NCI-H2227 treated with DMSO at 0.1 percent for 48 hours (cell line): ENCODE data around the gene INPP4B.
"Not testable (repeated sequence)": the region's sequence is repeated elsewhere in the genome, so short reads cannot be mapped to it uniquely, and the experiment has no call there.

Experiments
- DNase-seq: peaks from one replicate; lab custom pipeline; 2025; lab: John Stamatoyannopoulos, UW

The INPP4B gene

DNA sequence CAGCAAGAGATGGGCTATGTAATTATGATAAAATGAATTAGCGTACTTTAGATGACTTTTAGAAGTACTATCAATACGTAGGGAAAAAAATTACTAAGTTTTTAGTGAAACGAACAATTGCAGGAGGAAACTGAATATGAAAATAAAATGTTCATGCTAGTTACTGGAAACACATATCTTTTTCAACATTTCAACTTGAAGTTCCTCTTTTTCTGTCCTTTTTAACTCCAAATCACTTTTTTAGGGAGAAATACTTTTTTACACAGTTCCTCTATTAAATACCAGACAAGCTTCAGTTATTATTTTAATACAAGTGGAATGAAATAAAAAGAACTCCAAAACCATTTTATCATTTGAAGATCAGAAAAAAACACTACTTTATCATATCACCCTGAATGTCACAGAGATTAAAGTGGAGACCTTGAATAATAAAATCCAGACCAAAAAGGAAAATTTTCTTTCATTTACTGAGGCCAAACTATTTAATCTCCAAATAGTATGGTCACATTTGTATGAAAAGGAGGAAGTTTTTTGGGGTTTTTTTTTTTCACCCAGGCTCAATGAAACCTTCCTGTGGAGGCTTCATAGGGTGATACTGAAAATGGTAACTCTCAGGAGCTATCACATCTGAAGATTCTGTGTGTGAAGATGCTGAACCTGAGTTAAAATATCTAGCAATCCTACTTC, 306.2 kb downstream of the INPP4B start:
- DNase-seq: no peak

DNA sequence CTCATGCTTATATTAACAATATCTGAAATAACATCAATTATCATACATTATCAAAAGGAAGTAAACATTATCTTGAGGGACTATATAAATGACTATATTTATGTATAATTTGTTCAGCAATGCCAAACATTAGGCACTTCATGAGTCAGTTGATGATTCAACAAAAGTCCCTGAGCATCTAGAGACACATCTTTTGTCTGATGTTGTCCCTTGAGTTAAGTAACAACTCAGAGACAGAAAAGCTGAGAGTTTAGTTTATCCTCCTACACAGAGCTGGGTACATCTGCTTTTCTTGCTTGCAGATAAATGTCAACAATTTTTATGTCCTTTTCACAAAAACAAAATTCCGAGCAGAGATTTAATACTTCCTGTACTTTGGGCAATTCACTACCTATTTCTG, 311.1 kb downstream of the INPP4B start:
- DNase-seq: no peak

DNA sequence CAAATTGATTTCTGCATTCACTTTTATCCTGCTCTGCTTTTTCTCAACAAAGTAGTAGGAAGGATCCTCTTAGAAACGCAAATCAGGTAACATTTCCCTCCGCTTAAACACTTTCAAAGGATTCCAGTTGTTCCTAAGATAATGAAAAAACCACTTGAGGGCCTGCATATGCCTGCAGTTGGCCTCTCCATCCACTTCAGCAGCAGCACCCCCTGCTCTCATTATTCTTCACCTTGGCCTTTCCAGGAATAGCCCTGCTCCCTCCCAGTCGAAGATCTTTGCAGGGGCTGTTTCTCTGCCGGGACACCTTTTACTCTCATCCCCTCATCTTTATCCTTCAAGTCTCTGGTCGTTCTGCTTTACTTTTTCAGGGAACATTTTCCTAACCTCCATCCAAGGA, 314.0 kb downstream of the INPP4B start:
- DNase-seq: no peak

DNA sequence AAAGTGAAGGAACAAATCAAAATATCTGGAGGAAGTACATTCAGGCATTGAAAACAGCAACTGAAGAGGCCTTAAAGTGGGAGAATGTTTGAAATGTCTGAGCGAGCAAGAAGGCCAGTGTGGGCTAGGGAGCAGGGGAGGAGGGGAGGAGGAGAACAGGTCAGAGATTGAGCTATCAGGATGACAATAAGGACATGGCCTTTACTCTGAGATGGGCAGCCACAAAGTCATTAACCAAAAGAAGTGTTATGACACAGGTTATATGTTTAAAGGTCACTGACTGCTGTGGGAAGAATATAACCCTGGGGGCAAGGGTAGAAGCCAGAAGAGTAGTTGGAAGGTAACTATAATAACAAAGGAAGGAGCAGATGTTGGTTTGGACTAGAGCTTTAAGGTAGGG, 315.4 kb downstream of the INPP4B start:
- no peak for DNase-seq

DNA sequence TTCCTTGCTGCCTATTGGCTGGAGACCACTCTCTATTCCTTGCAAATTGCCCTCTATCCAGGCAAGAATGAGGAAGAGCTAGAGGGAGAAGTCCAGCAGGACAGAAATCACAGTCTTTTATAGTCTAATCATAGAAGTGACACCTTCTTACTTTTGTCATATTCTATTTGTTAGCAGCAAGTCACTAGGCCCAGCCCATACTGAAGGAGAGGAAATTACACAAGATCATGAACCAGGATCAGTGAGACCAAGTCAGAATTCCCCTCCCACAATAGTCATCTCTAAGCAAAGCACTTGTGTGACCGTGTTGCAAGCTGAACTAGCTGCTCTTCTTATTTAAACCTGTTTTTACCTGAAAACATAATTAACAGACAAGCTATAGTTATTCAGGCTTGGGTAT, 317.7 kb downstream of the INPP4B start:
- DNase-seq: no peak

DNA sequence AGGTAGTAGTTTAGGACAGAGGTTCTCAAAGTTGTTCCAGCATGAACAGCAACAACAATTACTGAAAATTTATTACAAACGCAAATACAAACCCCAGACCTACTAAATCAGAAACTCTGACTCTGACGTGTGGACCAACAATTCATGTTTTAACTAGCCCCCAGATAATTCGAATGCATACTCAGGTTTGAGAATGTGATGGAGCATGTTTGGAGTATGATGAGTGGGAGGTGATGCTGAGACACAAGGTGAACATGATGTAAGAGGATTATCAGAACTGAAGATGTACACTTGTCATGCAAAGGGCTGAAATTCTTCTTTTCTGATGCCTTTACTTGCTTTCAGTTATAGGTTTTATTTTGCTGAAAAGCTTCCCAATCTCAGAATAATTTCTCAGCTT, 323.0 kb downstream of the INPP4B start:
- DNase-seq: no peak

DNA sequence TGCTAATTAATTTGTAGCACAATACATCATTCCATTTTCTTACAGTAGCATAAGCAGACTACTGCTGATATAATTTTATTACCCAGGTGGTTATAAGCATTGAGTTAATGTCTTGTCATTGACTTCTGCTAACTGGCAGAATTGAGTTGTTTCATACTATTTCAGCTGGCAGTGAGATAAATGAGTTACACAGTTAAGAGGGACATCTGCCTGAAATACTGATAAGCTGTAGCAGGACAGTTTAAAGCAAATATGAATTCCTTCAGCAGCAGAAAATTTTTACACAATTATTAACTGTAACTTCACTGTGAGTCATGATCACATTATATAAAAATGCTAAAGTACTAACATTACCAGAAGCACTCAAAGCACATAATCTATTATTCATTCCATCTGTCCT, 326.8 kb downstream of the INPP4B start:
- DNase-seq: no peak

DNA sequence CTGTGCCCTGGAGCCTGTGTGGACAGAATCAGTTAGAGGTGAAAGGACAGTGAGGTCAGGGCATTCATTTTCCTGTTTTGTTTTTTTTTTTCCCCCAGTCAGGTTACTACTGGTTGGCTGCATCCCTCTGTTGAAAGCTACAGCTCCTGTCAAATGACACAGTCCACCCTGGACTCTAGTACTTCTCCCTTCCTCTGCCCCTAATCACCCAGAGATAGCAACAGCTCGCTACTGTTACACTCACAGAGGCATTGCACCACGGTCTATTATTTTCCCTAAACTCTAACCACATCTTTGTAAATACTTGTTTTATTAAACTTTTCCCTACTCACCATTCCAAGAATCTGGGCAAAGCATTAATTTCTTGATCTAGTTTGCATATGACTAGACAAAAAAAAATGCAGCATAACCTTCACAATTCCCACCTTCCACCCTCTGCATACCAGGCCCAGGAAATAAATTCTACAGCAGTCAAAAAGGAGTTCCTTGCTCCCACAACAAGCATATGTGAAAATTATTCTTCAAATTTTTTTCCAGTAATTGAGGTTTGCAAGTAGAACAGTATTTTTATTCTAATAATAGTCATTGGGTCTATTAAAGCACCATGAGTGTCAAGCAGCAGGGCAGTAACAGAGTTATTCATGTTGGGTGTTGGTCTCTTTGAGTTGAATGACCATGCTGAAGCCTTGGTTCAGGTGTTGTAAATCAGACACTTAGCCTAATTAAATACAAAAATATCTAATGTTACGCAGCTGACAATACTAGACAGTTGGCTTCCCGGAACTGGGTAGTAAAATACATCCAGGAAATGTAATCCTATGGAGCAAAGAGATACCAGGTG, 329.2 kb downstream of the INPP4B start:
- DNase-seq: no peak

DNA sequence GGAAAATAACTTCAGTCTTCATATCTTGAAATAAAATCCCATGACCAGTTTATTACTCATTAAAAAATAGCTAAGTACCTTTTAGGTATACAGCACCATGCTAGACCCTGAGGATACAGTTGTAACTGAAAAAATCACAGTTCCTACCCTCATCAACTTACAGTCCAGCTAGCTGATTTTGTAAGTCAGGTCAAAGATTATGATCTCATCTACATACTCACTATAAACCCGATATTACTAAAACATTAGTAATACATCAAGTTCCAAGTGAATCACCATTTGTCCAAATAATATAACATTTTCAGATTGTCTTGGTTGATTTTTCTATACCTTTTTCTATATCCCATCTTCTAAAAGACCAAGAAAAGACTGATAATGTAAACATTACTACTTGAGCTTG, 333.9 kb downstream of the INPP4B start:
- no peak for DNase-seq

DNA sequence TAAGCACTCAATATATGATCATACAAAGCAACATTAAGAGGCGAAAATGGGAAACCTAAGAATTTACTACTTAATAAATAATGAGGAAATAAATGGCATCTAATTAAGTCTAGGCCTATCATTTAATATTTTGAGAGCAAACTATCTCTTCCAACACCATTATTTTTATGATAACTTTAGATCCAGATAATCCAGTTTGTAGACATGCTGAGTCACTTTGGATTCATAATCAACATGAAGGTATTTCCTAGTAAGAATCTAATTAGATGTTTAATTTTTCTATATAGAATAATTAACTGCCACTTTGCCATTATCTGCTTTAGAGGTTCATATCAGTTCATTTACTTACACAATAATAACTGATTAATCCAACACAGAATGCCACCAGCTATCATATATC, 336.2 kb downstream of the INPP4B start:
- no peak for DNase-seq

DNA sequence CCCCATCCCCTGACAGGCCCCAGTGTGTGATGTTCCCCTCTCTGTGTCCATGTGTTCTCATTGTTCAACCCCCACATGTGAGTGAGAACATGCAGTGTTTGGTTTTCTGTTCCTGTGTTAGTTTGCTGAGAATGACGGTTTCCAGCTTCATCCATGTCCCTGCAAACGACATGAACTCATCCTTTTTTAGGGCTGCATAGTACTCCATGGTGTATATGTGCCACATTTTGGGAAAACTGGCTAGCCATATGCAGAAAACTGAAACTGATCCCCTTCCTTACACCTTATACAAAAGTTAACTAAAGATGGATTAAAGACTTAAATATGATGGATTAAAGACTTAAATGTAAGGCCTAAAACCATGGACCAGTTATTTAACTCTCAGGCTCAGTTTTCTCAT, 336.7 kb downstream of the INPP4B start:
- not testable (repeated sequence) for DNase-seq

DNA sequence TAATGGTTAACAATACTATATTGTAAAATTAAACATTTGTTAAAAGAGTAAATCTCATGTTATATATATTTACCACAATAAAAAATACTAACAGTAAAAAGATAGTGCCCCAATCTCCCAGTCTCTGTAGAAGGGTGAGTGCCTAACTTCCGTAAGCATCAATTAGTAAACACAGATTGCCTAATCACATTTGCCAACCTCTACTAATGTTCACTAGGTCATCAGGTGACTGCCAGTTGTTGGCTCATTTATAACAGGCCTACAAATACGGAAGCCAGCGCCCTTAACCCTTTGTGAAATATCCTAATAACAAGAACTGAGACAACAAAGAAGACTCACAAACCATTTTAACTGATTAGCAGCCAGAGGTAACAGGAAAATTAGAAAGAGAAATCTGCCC, 345.1 kb downstream of the INPP4B start:
- no peak for DNase-seq

DNA sequence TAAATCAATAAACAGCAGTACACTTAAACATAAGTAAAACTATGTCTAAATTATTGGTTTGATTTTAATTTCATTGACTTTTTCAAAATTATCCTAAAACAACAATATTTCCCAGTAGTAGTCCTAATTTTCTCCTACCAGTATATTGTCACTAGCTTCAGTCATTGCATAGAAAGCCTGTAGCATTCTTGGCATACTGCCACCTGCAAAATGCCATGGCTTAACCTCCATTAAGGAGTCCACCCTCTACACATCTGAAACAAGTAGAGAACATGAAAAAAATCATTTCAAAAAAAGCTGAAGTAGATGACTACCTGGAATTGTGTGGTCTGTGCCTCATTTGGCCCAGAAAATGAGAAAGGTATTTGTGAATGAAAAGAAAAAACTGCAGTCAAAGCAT, 348.5 kb downstream of the INPP4B start:
- no peak for DNase-seq

DNA sequence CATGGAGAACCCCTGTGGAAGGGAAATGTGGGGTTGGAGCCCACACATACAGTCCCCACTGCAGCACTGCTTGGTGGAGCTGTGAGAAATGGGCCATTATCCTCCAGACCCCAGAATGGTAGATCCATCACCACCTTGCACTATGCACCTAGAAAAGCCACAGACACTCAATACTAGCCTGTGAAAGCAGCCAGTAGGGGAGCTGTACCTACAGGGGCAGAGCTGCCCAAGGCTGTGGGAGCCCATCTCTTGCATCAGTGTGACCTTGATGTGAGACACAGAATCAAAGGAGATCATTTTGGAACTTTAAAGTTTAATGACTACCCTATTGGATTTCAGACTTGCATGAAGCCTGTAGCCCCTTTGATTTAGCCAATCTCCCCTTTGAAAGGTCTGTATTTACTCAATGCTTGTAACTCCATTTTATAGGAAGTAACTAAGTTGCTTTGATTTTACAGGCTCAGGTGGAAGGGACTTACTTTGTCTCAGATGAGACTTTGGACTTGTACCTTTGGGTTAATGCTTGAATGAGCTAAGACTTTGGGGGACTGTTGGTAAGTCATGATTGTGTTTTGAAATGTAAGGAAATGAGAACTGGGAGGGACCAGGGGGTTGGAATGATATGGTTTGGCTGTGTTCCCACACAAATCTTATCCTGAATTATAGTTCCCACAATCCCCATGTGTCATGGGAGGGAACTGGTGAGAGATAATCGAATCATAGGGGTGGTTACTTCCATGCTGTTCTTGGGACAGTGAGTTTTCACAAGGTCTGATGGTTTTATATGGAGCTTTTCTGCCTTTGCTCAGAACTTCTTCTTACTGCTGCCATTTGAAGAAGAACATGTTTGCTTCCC, 352.6 kb downstream of the INPP4B start:
- DNase-seq: no peak

DNA sequence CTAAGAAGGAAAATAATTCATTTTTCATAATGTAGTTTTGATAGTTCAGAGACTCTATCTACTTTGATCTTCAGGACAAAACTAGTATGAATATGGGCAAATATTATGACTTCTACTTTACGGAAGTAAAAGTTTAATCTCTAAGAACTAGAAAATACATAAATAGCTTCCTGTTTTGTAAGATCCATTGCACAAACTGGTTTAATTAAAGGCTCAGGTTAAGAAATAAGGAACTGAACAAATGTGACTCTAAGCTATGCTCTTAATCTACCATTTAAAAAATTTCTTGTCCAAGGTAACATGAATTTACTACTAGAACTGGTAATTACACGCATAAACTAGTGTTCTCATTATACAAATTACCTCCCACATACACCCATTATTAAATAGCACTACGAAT, 360.6 kb downstream of the INPP4B start:
- no peak for DNase-seq

DNA sequence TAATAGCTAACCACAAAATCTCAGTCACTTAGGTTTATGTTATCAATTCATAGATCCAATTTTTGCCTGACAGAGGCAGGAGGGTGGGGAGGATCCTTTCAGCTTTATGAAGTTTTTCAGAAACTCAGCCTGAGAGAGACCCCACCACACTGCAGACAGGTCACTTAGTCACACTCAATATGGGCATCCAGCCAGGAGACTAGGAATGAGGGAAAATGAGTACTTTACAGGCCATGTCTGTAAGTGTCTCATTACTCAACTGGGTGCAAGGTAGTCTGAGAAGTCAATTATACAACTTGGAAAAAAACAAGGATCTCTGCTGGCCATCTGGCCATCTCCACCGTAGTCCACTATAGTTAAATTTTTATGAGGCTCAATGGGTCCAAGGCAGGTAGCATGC, 365.9 kb downstream of the INPP4B start:
- DNase-seq: no peak

DNA sequence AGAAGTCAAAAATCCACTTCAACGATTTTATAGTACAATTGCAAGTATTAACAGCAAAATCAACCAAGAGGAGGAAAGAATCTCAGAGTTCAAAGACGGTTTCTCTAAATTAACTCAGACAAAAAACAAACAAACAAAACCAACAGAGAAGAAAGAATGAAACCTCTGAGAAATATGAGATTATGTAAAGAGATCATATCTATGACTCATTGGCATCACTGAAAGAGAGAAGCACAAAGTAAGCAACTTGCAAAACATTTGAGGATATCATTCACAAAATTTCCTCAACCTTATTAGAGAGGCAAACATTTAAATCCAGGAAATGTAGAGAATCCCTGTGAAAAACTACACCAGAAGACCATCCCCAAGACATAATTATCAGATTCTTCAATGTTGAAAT, 370.4 kb downstream of the INPP4B start:
- no peak for DNase-seq

DNA sequence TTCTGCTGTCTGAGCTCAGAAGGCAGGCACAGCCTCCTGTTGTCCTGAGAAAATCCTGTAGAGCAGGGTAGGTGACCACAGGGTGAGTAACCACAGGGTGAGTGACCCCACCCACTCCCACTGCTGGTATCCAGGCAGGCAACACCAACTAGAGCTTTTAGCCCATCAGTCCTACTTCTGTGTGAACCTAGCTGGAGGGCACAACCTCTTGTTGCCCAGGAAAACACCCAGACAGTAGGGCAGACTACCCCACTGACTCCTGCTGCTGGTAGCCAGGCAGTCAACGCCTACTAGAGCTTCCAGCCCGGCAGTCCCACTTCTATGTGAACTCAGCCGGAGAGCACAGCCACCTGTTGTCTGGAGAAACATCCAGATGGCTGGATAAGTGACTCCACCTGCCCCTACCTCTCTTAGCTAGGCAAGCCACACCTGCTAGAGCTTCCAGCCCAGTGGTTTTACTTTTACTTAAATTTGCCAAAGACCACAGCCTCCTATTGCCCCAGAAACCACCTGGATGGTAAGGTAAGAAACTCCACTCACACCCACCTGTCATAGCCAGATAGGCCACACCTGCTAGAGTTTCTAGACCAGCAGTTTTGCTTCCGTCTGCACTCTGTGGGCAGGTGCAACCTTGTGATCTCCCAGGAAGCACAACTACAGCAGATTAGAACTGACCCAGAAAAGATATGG, 371.6 kb downstream of the INPP4B start:
- DNase-seq: no peak

DNA sequence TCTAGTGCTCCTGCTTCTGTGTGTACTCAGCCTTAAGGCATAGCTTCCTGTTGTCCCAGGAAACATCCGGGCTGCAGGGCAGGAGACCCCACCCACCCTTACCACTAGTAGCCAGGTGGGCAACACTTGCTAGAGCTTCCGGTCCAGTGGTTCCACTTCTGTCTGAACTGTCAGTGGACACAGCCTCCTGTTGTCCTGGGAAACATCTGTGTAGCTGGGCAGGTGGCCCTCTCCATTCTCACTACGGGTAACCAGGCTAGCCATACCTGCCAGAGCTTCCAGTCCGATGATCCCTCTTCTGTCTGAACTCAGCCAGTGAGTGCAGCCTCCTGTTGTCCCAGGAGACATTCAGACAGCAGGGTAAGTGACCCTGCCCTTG, 372.2 kb downstream of the INPP4B start:
- no peak for DNase-seq

DNA sequence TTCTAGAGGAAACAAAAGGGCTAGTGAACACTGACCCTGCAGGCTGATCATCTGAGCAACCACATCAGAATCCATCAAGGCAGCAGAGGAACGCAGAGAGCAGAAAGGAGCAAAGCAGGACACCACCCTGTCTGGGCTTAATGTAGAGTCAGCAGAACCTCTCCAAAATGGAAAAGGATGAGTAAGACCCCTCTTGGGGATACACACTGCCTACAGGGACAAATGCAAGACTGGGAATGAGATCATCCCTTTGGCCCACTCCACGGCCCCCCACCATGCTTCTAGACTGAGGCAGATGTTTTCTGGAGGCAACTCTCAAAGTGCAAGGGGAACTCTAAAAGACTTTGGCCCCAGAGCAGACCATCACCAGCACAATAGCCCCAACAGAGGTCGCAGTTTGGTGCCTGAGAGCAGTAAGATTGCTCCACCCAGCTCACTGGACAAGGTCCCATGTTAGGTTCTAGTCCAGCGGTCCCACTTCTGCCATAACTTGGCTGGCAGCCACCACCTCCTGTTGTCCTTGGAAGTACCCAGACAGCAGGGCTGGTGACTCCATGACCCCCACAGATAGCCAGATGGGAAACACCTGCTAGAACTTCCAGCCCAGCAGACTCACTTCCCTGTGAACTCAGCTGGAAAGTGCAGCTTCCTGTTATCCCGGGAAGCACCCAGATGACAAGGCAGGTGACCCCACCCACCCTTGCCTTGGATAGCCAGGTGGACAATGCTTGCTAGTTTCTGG, 372.7 kb downstream of the INPP4B start:
- DNase-seq: no peak

DNA sequence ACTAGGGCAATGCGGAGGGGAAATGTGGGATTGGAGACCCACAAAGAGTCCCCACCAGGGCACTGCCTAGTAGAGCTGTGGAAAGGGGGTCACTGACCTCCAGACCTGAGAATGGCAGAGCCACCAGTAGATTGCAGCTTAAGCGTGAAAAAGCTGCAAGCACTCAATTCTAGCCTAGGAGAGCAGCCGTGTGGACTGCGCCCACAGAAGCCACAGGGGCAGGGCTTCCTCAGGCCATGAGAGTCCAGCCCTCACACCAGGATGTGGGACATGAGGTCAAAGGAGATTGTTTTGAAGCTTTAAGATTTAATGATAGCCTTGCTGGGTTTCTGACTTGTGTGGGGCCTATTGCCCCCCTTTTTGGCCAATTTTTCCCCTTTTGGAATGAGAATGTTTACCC, 379.0 kb downstream of the INPP4B start:
- no peak for DNase-seq

DNA sequence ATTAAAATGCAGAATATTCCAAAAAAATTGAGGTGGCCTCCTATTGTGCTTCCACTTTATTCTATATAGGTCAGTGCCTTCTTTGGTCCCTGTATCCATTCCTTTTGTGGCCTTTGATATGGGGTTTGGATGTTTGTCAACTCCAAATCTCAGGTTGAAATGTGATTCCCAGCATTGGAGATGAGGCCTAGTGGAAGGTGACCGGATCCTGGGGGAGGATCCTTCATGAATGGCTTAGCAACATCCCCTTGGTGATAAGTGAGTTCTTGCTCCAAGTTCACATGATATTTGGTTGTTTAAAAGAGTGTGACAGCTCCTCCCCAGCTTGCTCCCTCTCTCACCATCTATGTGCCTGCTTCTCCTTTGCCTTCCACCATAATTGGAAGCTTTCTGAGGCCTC, 380.6 kb downstream of the INPP4B start:
- no peak for DNase-seq
